ENCODE data around the gene STKLD1. TPM values are rescaled to one million over a fixed set of nuclear protein-coding genes. Genes with fewer than 3 reads are reported as not detected.

Gene STKLD1
- total RNA-seq, 4 donors from 2014 or later = 0.68 to 1.5 TPM; not detected in 2

- 87 to 94% methylated on average over 3 of the region's 3 CpGs for WGBS, 2 donors (ENCODE audit: low coverage in 1 of 2)
- no peaks in the 10 kb centered on the region for H3K9me3 ChIP-seq
- no peaks in the 10 kb centered on the region for H3K4me1 ChIP-seq
- peaks cover 42% of the 10 kb centered on the region for H3K27me3 ChIP-seq
- in situ Hi-C loops (cut with MboI; ENCODE audit: low pct_ligation_motif_present in 1 of 4, low pct_unique_long_range_greater_than_20kb in 1 of 4, low sequenced_read_pairs in 3 of 4) = no loop called here
- TF ChIP-seq EP300 (IDR thresholded peaks at IDR 0.05; ENCODE audit: low read depth) (no peak), POLR2A (IDR thresholded peaks at IDR 0.05) (no peak), POLR2AphosphoS5 (IDR thresholded peaks at IDR 0.05) (no peak)
- TF ChIP-seq, protein P1, sequence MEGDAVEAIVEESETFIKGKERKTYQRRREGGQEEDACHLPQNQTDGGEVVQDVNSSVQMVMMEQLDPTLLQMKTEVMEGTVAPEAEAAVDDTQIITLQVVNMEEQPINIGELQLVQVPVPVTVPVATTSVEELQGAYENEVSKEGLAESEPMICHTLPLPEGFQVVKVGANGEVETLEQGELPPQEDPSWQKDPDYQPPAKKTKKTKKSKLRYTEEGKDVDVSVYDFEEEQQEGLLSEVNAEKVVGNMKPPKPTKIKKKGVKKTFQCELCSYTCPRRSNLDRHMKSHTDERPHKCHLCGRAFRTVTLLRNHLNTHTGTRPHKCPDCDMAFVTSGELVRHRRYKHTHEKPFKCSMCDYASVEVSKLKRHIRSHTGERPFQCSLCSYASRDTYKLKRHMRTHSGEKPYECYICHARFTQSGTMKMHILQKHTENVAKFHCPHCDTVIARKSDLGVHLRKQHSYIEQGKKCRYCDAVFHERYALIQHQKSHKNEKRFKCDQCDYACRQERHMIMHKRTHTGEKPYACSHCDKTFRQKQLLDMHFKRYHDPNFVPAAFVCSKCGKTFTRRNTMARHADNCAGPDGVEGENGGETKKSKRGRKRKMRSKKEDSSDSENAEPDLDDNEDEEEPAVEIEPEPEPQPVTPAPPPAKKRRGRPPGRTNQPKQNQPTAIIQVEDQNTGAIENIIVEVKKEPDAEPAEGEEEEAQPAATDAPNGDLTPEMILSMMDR (IDR thresholded peaks at IDR 0.05) = no peak
- no peak overlapping the region for H3K27ac ChIP-seq
- intact Hi-C loops (cut with DNase I; ENCODE audit: low total_unique reads) = no loop called here
- no peaks in the 10 kb centered on the region for H3K36me3 ChIP-seq
- DNase-seq = no peak
- H3K4me3 ChIP-seq = no peak overlapping the region
These were observed 17.2 kb downstream of the STKLD1 start for GRCh38 chr9:133393399-133393798.

DNA sequence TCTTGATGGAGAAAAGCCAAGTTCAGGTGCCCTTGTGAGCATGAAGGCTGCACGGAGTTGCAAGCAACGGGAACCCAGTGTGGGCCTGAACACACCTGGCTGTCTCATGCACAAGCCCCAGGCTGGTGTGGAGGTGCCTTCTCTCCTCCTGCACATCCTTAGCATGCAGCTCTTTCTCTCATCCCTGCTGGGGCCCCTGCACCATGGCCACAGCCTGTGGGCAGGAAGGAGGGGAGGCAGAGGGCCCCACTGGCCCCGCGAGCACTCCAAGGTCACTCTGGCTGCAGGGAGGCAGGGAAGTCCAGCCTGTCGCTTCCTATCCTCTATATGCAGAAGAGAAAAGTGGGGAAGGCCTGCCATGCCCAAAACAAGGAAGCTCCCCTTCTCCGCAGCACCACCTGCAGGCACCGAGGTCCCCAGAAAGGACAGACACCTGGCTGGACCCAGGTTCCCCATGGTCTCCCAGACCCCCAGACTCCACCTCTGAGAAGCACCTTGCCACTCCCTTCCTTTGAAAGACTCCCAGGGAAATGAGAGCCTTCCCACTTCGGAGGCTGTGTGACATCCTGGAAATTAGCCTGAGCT lies 18.6 kb downstream of the STKLD1 start:
- no peak overlapping the region for H3K27ac ChIP-seq
- H3K27me3 ChIP-seq = peaks cover 42% of the 10 kb centered on the region
- no peaks in the 10 kb centered on the region for H3K36me3 ChIP-seq
- intact Hi-C loops (cut with DNase I; ENCODE audit: low total_unique reads) = no loop called here
- no peak for DNase-seq
- TF ChIP-seq EP300 (IDR thresholded peaks at IDR 0.05; ENCODE audit: low read depth) = no peak
- no peak for TF ChIP-seq POLR2AphosphoS5 (IDR thresholded peaks at IDR 0.05)
- TF ChIP-seq, protein P1 (IDR thresholded peaks at IDR 0.05) = no peak
- TF ChIP-seq POLR2A (IDR thresholded peaks at IDR 0.05) = no peak
- no peaks in the 10 kb centered on the region for H3K9me3 ChIP-seq
- in situ Hi-C loops (cut with MboI; ENCODE audit: low pct_ligation_motif_present in 1 of 4, low pct_unique_long_range_greater_than_20kb in 1 of 4, low sequenced_read_pairs in 3 of 4) = no loop called here
- H3K4me3 ChIP-seq = no peak overlapping the region
- 14% methylated on average over 8 of the region's 8 CpGs; no CpG with 5 or more reads in 1 of the 2 donors for WGBS, 2 donors (ENCODE audit: low coverage in 1 of 2)
- no peaks in the 10 kb centered on the region for H3K4me1 ChIP-seq

DNA sequence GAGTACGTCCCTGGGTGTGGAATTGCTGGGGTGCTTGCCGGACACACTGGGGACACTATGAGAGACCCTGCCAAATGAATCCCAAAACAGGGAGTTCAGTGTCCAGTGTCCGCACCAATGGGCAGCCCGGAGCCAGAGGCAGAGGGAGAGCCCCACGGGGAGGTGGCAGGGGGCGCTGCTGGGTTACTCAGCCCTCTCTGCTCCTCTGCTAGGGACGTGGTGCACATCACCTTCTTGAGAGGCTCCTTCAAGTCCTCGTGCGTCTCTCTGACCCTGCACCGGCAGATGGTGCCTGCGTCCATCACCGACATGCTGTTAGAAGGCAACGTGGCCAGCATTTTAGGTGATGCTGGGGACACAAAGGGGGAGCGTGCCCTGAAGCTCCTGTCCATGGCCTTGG lies 20.8 kb downstream of the STKLD1 start:
- intact Hi-C loops (cut with DNase I; ENCODE audit: low total_unique reads) = no loop called here
- H3K36me3 ChIP-seq = no peaks in the 10 kb centered on the region

GRCh38 chr9:133397370-133397769 lies 21.2 kb downstream of the STKLD1 start:
- WGBS, 2 donors (ENCODE audit: low coverage in 1 of 2) = 64 to 85% methylated on average over 4 to 6 of the region's 6 CpGs
- TF ChIP-seq, protein P1 (IDR thresholded peaks at IDR 0.05) = no peak
- TF ChIP-seq POLR2AphosphoS5 (IDR thresholded peaks at IDR 0.05) = no peak
- H3K4me3 ChIP-seq = no peak overlapping the region
- H3K27me3 ChIP-seq = peaks cover 36% of the 10 kb centered on the region
- H3K4me1 ChIP-seq = no peaks in the 10 kb centered on the region
- no peak for DNase-seq
- in situ Hi-C loops (cut with MboI; ENCODE audit: low pct_ligation_motif_present in 1 of 4, low pct_unique_long_range_greater_than_20kb in 1 of 4, low sequenced_read_pairs in 3 of 4) (no loop called here), intact Hi-C loops (cut with DNase I; ENCODE audit: low total_unique reads) (no loop called here)
- no peak overlapping the region for H3K27ac ChIP-seq
- no peaks in the 10 kb centered on the region for H3K9me3 ChIP-seq
- H3K36me3 ChIP-seq = no peaks in the 10 kb centered on the region

More for the DNA sequence above, 20.8 kb downstream of the STKLD1 start:
- no peak for TF ChIP-seq POLR2A (IDR thresholded peaks at IDR 0.05)
- TF ChIP-seq EP300 (IDR thresholded peaks at IDR 0.05; ENCODE audit: low read depth) = no peak
- TF ChIP-seq, protein P1 (IDR thresholded peaks at IDR 0.05) = peak in 1 of 5 experiments; percentile 16
- no peak for TF ChIP-seq POLR2AphosphoS5 (IDR thresholded peaks at IDR 0.05)
- Histone ChIP-seq H3K27me3 (peaks cover 36% of the 10 kb centered on the region), H3K9me3 (no peaks in the 10 kb centered on the region), H3K27ac (no peak overlapping the region), H3K4me1 (no peaks in the 10 kb centered on the region), H3K4me3 (no peak overlapping the region)
- WGBS, 2 donors (ENCODE audit: low coverage in 1 of 2) = 38% methylated on average over 14 of the region's 14 CpGs; no CpG with 5 or more reads in 1 of the 2 donors
- DNase-seq = no peak
- in situ Hi-C loops (cut with MboI; ENCODE audit: low pct_ligation_motif_present in 1 of 4, low pct_unique_long_range_greater_than_20kb in 1 of 4, low sequenced_read_pairs in 3 of 4) = no loop called here
